Coronary artery (tissue), 2 donors: ENCODE data around the gene CFAP251.
"Not testable (repeated sequence)": the region's sequence is repeated elsewhere in the genome, so short reads cannot be mapped to it uniquely, and the experiment has no call there.

Source experiments
- DNase-seq: peaks from one replicate; pipeline ENCODE4 v3.0.0-alpha.2; 2017; ENCODE audit warnings: low spot score
- H3K27ac ChIP-seq, 2 donors: fragments of 200-600 bp; sonication (generic); one replicate each; pipeline ENCODE4 v1.5.1; 2016 to 2019
- H3K4me3 ChIP-seq: fragments of 200-600 bp; sonication (generic); 2 replicates; pipeline ENCODE4 v1.5.1; 2016; ENCODE audit warnings: mild to moderate bottlenecking, moderate library complexity
- CTCF ChIP-seq: fragments of 200-600 bp; sonication (generic); IDR thresholded peaks from one replicate; pipeline ENCODE4 v1.5.1; 2019; ENCODE audit warnings: antibody characterized with exemption

Gene CFAP251

GRCh38 chr12:122031342-122032216 is 113.2 kb downstream of the CFAP251 start:
- TF ChIP-seq CTCF: peak; percentile 53
- DNase-seq: no peak
- Histone ChIP-seq H3K27ac (no peak overlapping the region), H3K4me3 (no peak overlapping the region)

GRCh38 chr12:122032580-122032979 is 114.2 kb downstream of the CFAP251 start:
- TF ChIP-seq CTCF: no peak
- DNase-seq: no peak
- Histone ChIP-seq H3K27ac (no peak overlapping the region), H3K4me3 (no peak overlapping the region)

GRCh38 chr12:122035292-122035691 is 116.9 kb downstream of the CFAP251 start:
- no peak overlapping the region for H3K4me3 ChIP-seq
- DNase-seq: no peak
- no peak overlapping the region for H3K27ac ChIP-seq
- TF ChIP-seq CTCF: no peak

- no peak for TF ChIP-seq CTCF
- no peak for DNase-seq
- Histone ChIP-seq H3K4me3 (no peak overlapping the region), H3K27ac (no peak overlapping the region)
Observed at GRCh38 chr12:122036153-122036552, 117.8 kb downstream of the CFAP251 start.

GRCh38 chr12:122040579-122041386 is 122.4 kb downstream of the CFAP251 start:
- no peak overlapping the region for H3K27ac ChIP-seq
- TF ChIP-seq CTCF: no peak
- no peak for DNase-seq
- no peak overlapping the region for H3K4me3 ChIP-seq

GRCh38 chr12:122041458-122041857 is 123.1 kb downstream of the CFAP251 start:
- DNase-seq: not testable (repeated sequence)

GRCh38 chr12:122042910-122043309 is 124.5 kb downstream of the CFAP251 start:
- H3K4me3 ChIP-seq: no peak overlapping the region
- H3K27ac ChIP-seq: no peak overlapping the region
- no peak for TF ChIP-seq CTCF
- DNase-seq: no peak

More at GRCh38 chr12:122041458-122041857, 123.1 kb downstream of the CFAP251 start:
- H3K27ac ChIP-seq, H3K4me3 ChIP-seq: not testable (repeated sequence)
